CD14-positive monocyte (primary cell): Measurements from ENCODE around the gene SIX1. TPM values are rescaled to one million over a fixed set of nuclear protein-coding genes. Genes with fewer than 3 reads are reported as not detected.

Experiments
- DNase-seq, 3 donors: peaks; one replicate each; pipeline ENCODE4 v3.0.0-alpha.2; 2011 to 2022
- H2AFZ ChIP-seq: 2 replicates; pipeline ENCODE4 v1.6.0; 2012; ENCODE audit warnings: mild to moderate bottlenecking, low read depth, low read length, inconsistent platforms; ENCODE audit not compliant: insufficient read depth, poor library complexity, severe bottlenecking
- H3K27ac ChIP-seq, 2 donors: 1 replicate in 1 of 2; 2 replicates in 1 of 2; pipeline ENCODE4 v1.5.1; 2012 to 2013; ENCODE audit warnings: low read length in 2 of 2, control low read depth in 1 of 2, inconsistent platforms in 1 of 2, low read depth in 1 of 2, mild to moderate bottlenecking in 1 of 2
- H3K27me3 ChIP-seq, 2 donors: one replicate each; pipeline versions ENCODE4 v1.6.0 to v1.6.1; 2011 to 2013; ENCODE audit warnings: low read length in 2 of 2; ENCODE audit not compliant: control insufficient read depth in 2 of 2, insufficient read depth in 2 of 2
- H3K36me3 ChIP-seq, 2 donors: replicated peaks in 1 of 2; 1 replicate in 1 of 2; 2 replicates in 1 of 2; pipeline versions ENCODE4 v1.5.1 to v1.6.1; 2012 to 2013; ENCODE audit warnings: low read length in 2 of 2, control low read depth in 1 of 2, inconsistent platforms in 1 of 2, mild to moderate bottlenecking in 1 of 2; ENCODE audit not compliant: insufficient read depth in 2 of 2, control insufficient read depth in 1 of 2
- H3K4me1 ChIP-seq, 2 donors: 1 replicate in 1 of 2; 2 replicates in 1 of 2; pipeline versions ENCODE4 v1.5.1 to v1.6.1; 2012 to 2013; ENCODE audit warnings: low read length in 2 of 2, control low read depth in 1 of 2, inconsistent platforms in 1 of 2, mild to moderate bottlenecking in 1 of 2, moderate library complexity in 1 of 2; ENCODE audit not compliant: insufficient read depth in 2 of 2, control insufficient read depth in 1 of 2
- H3K4me2 ChIP-seq: replicated peaks from 2 replicates; pipeline ENCODE3; 2012; ENCODE audit warnings: low read length, moderate library complexity, mild to moderate bottlenecking; ENCODE audit not compliant: poor library complexity, severe bottlenecking; ENCODE audit errors: extremely low read depth
- H3K4me3 ChIP-seq, 3 experiments: fragments of 200-600 bp in 1 of 3; sonication (generic) in 1 of 3; replicated peaks in 1 of 3; 1 replicate in 2 of 3; 2 replicates in 1 of 3; pipeline ENCODE4 v1.5.1; 2011 to 2013; ENCODE audit warnings: low read length in 3 of 3, mild to moderate bottlenecking in 3 of 3, control low read depth in 2 of 3, low read depth in 2 of 3, inconsistent platforms in 1 of 3, moderate library complexity in 1 of 3
- H3K79me2 ChIP-seq: 2 replicates; pipeline ENCODE4 v1.6.0; 2012; ENCODE audit warnings: mild to moderate bottlenecking, control low read depth, inconsistent platforms, low read length, moderate library complexity; ENCODE audit not compliant: insufficient read depth
- H3K9ac ChIP-seq: 2 replicates; pipeline ENCODE4 v1.6.0; 2017; ENCODE audit warnings: low read length, mild to moderate bottlenecking; ENCODE audit not compliant: insufficient read depth, poor library complexity, severe bottlenecking
- H3K9me3 ChIP-seq, 2 donors: replicated peaks in 1 of 2; 1 replicate in 1 of 2; 2 replicates in 1 of 2; pipeline versions ENCODE4 v1.5.1 to v1.6.1; 2012 to 2013; ENCODE audit warnings: low read length in 2 of 2, control low read depth in 1 of 2; ENCODE audit not compliant: control insufficient read depth in 1 of 2, insufficient read depth in 1 of 2
- H4K20me1 ChIP-seq: 2 replicates; pipeline ENCODE4 v1.6.0; 2012; ENCODE audit warnings: mild to moderate bottlenecking, low read length, control low read depth, moderate library complexity; ENCODE audit not compliant: insufficient read depth
- H3K27ac Mint-ChIP-seq, 7 donors: one replicate each; pipeline ENCODE4 v1.8.0; 2020; ENCODE audit warnings: mild to moderate bottlenecking in 7 of 7, mixed read lengths in 7 of 7, moderate library complexity in 6 of 7, inconsistent platforms in 2 of 7
- H3K27me3 Mint-ChIP-seq, 3 donors: one replicate each; pipeline ENCODE4 v1.8.0; 2021 to 2022; ENCODE audit warnings: low read depth in 3 of 3, mild to moderate bottlenecking in 3 of 3, mixed read lengths in 3 of 3, moderate library complexity in 3 of 3, inconsistent platforms in 1 of 3
- H3K36me3 Mint-ChIP-seq, 2 donors: one replicate each; pipeline ENCODE4 v1.8.0; 2020; ENCODE audit warnings: mixed read lengths in 2 of 2, inconsistent platforms in 1 of 2, mild to moderate bottlenecking in 1 of 2
- H3K4me1 Mint-ChIP-seq: one replicate; pipeline ENCODE4 v1.8.0; 2020; ENCODE audit warnings: mild to moderate bottlenecking, mixed read lengths
- H3K4me3 Mint-ChIP-seq, 2 donors: one replicate each; pipeline ENCODE4 v1.8.0; 2020; ENCODE audit warnings: mild to moderate bottlenecking in 2 of 2, mixed read lengths in 2 of 2, moderate library complexity in 1 of 2
- H3K9me3 Mint-ChIP-seq, 7 donors: one replicate each; pipeline ENCODE4 v1.8.0; 2020 to 2022; ENCODE audit warnings: mixed read lengths in 7 of 7, mild to moderate bottlenecking in 6 of 7, moderate library complexity in 6 of 7, inconsistent platforms in 2 of 7
- CTCF ChIP-seq: fragments of 200-600 bp; IDR thresholded peaks from one replicate; pipeline ENCODE4 v1.8.0; 2022; ENCODE audit warnings: antibody characterized with exemption, mild to moderate bottlenecking
- WGBS: methylation state at CpG from one replicate; pipeline ENCODE4 v1.1.5; 2013; ENCODE audit warnings: missing lambda C conversion rate; ENCODE audit not compliant: insufficient coverage; 5-methylcytosine and 5-hydroxymethylcytosine counted together
- intact Hi-C, 2 donors: fragments of 100-400 bp; cut with micrococcal nuclease; formaldehyde crosslinking; loops; one replicate each; pipeline versions ENCODE4 v1.15.0 to v1.15.1; 2023
- polyA plus RNA-seq, 3 donors: library from polyadenylated mRNA; depleted of rRNA in 1 of 3; unstranded in 2 of 3; stranded (reverse) in 1 of 3; fragments of 300-500 nt in 2 of 3; fragments of >200 nt in 1 of 3; fragmentation: Illumina TruSeq in 2 of 3; gene quantifications; 1 replicate in 2 of 3; 2 replicates in 1 of 3; pipeline ENCODE4 v1.2.3, GENCODE V29; 2012 to 2021

The SIX1 gene
- polyA plus RNA-seq, 3 donors, result not detected

- Histone ChIP-seq H3K4me3 (no peak overlapping the region), H3K27me3 (peaks cover 0 to 2% of the 10 kb centered on the region in 2 donors), H3K4me2 (no peak overlapping the region), H3K9ac (no peak overlapping the region), H2AFZ (no peak overlapping the region), H3K79me2 (no peaks in the 10 kb centered on the region), H3K9me3 (peaks cover 0 to 6% of the 10 kb centered on the region in 2 donors), H3K4me1 (no peaks in the 10 kb centered on the region), H4K20me1 (no peaks in the 10 kb centered on the region), H3K36me3 (no peaks in the 10 kb centered on the region), H3K27ac (no peak overlapping the region)
- WGBS, result no CpG with 5 or more reads among the region's 3 CpGs
- Mint-ChIP-seq H3K36me3 (no peaks in the 10 kb centered on the region), H3K4me3 (no peak overlapping the region), H3K4me1 (no peaks in the 10 kb centered on the region), H3K27me3 (peaks cover 6 to 20% (median 14%) of the 10 kb centered on the region in 3 donors), H3K27ac (no peak overlapping the region), H3K9me3 (peaks cover 0 to 13% (median 7%) of the 10 kb centered on the region in 7 donors)
- no peak for TF ChIP-seq CTCF
- intact Hi-C loops, result no loop called here
- no peak for DNase-seq
Measured at GRCh38 chr14:60680511-60680910, 31.2 kb upstream of the SIX1 start.

- H3K4me3 ChIP-seq, result no peak overlapping the region
- H3K79me2 ChIP-seq, result no peaks in the 10 kb centered on the region
- no peak overlapping the region for H3K4me3 Mint-ChIP-seq
- H3K4me2 ChIP-seq, result no peak overlapping the region
- WGBS, result no CpG with 5 or more reads among the region's 4 CpGs
- no peaks in the 10 kb centered on the region for H3K4me1 Mint-ChIP-seq
- no peaks in the 10 kb centered on the region for H3K36me3 Mint-ChIP-seq
- H3K9me3 Mint-ChIP-seq, result peaks cover 0 to 13% (median 7%) of the 10 kb centered on the region in 7 donors
- H3K9me3 ChIP-seq, result peaks cover 0 to 6% of the 10 kb centered on the region in 2 donors
- intact Hi-C loops, result no loop called here
- no peak for TF ChIP-seq CTCF
- no peak overlapping the region for H3K9ac ChIP-seq
- H3K36me3 ChIP-seq, result no peaks in the 10 kb centered on the region
- no peak overlapping the region for H3K27ac ChIP-seq
- H3K27ac Mint-ChIP-seq, result no peak overlapping the region
- H4K20me1 ChIP-seq, result no peaks in the 10 kb centered on the region
- no peaks in the 10 kb centered on the region for H3K4me1 ChIP-seq
- no peak overlapping the region for H2AFZ ChIP-seq
- peaks cover 0 to 2% of the 10 kb centered on the region in 2 donors for H3K27me3 ChIP-seq
- no peak for DNase-seq
- H3K27me3 Mint-ChIP-seq, result peaks cover 6 to 20% (median 14%) of the 10 kb centered on the region in 3 donors
Measured at GRCh38 chr14:60679566-60680258, 30.4 kb upstream of the SIX1 start.
